ENCODE data around the gene GABRB2.

GRCh38 chr5:161265006-161265405 lies 281.5 kb downstream of the GABRB2 start:
- no peak for TF ChIP-seq TEAD4 (IDR thresholded peaks at IDR 0.05)
- TF ChIP-seq NFIC (IDR thresholded peaks at IDR 0.05) = no peak
- TF ChIP-seq TCF12 (IDR thresholded peaks at IDR 0.05; ENCODE audit: low read depth) = no peak
- no peak for TF ChIP-seq EP300 (IDR thresholded peaks at IDR 0.05; ENCODE audit: borderline replicate concordance)
- TF ChIP-seq USF1 (IDR thresholded peaks at IDR 0.05) = no peak
- no peak for TF ChIP-seq CREB1 (IDR thresholded peaks at IDR 0.05; ENCODE audit: low read depth)
- no peak for TF ChIP-seq FOXM1 (IDR thresholded peaks at IDR 0.05; ENCODE audit: borderline replicate concordance, low read depth)
- no peak for TF ChIP-seq MAX (IDR thresholded peaks at IDR 0.05)
- TF ChIP-seq CEBPB (IDR thresholded peaks at IDR 0.05) = no peak
- TF ChIP-seq ZBTB7A (IDR thresholded peaks at IDR 0.05; ENCODE audit: low read depth) = no peak
- no peak for TF ChIP-seq REST (IDR thresholded peaks at IDR 0.05; ENCODE audit: low read depth)
